Measurements from ENCODE around the gene C1orf21.

Gene C1orf21

GRCh38 chr1:184487531-184488193, 100.8 kb downstream of the C1orf21 start:
- no peak for DNase-seq

GRCh38 chr1:184489908-184490307, 103.1 kb downstream of the C1orf21 start:
- no peak for DNase-seq

- no peak for DNase-seq
Measured at GRCh38 chr1:184492536-184492935, 105.7 kb downstream of the C1orf21 start.

- no peak for DNase-seq
Measured at GRCh38 chr1:184493987-184494388, 107.2 kb downstream of the C1orf21 start.

GRCh38 chr1:184494929-184495328, 108.1 kb downstream of the C1orf21 start:
- DNase-seq, result no peak

GRCh38 chr1:184497959-184498723, 111.3 kb downstream of the C1orf21 start:
- DNase-seq, result no peak

GRCh38 chr1:184499616-184500015, 112.8 kb downstream of the C1orf21 start:
- DNase-seq, result no peak

GRCh38 chr1:184502161-184502560, 115.3 kb downstream of the C1orf21 start:
- DNase-seq, result no peak

- DNase-seq, result no peak
Measured at GRCh38 chr1:184503221-184503749, 116.5 kb downstream of the C1orf21 start.

- no peak for DNase-seq
Measured at GRCh38 chr1:184504040-184504954, 117.5 kb downstream of the C1orf21 start.

- DNase-seq, result no peak
Measured at GRCh38 chr1:184504955-184505338, 118.1 kb downstream of the C1orf21 start.

- DNase-seq, result no peak
Measured at GRCh38 chr1:184506481-184506880, 119.7 kb downstream of the C1orf21 start.

- DNase-seq, result no peak
Measured at GRCh38 chr1:184507165-184507564, 120.3 kb downstream of the C1orf21 start.

- no peak for DNase-seq
Measured at GRCh38 chr1:184507604-184508280, 120.9 kb downstream of the C1orf21 start.

- no peak for DNase-seq
Measured at GRCh38 chr1:184509105-184509504, 122.3 kb downstream of the C1orf21 start.

- DNase-seq, result no peak
Measured at GRCh38 chr1:184510110-184510509, 123.3 kb downstream of the C1orf21 start.

- DNase-seq, result no peak
Measured at GRCh38 chr1:184512724-184513123, 125.9 kb downstream of the C1orf21 start.

- no peak for DNase-seq
Measured at GRCh38 chr1:184513421-184513820, 126.6 kb downstream of the C1orf21 start.

GRCh38 chr1:184513966-184514365, 127.1 kb downstream of the C1orf21 start:
- DNase-seq, result no peak

- DNase-seq, result no peak
Measured at GRCh38 chr1:184514447-184514846, 127.6 kb downstream of the C1orf21 start.

GRCh38 chr1:184517130-184517529, 130.3 kb downstream of the C1orf21 start:
- no peak for DNase-seq

GRCh38 chr1:184518736-184519357, 132.0 kb downstream of the C1orf21 start:
- DNase-seq, result no peak

Data from CD4-positive, alpha-beta T cell treated with Interleukin-6 for 4 hours (primary cell).